Smooth muscle cell (in vitro differentiated cells): Measurements from ENCODE around the gene ASCC3. TPM values are rescaled to one million over a fixed set of nuclear protein-coding genes. Genes with fewer than 3 reads are reported as not detected.
A peak's percentile ranks its signal among the peaks of the same experiment; 100 is the strongest.

Source experiments
- DNase-seq: peaks from one replicate; lab custom pipeline; 2025; ENCODE audit not compliant: unreplicated experiment; lab: John Stamatoyannopoulos, UW
- H2AFZ ChIP-seq: fragments of 200-600 bp; sonication (generic); 2 replicates; pipeline ENCODE4 v1.6.0; 2016; ENCODE audit warnings: antibody characterized with exemption, low read depth, mild to moderate bottlenecking
- H3F3A ChIP-seq: fragments of 200-600 bp; sonication (generic); 2 replicates; pipeline ENCODE4 v1.6.0; 2017; ENCODE audit warnings: antibody characterized with exemption, low read depth
- H3K27ac ChIP-seq: fragments of 200-600 bp; sonication (generic); 2 replicates; pipeline ENCODE4 v1.5.1; 2016; ENCODE audit warnings: low read depth, mild to moderate bottlenecking
- H3K27me3 ChIP-seq: fragments of 200-600 bp; sonication (generic); 2 replicates; pipeline ENCODE4 v1.6.1; 2016; ENCODE audit warnings: low read depth, mild to moderate bottlenecking
- H3K36me3 ChIP-seq: fragments of 200-600 bp; sonication (generic); 2 replicates; pipeline ENCODE4 v1.5.1; 2016; ENCODE audit warnings: low read depth
- H3K4me1 ChIP-seq: fragments of 200-600 bp; sonication (generic); 2 replicates; pipeline ENCODE4 v1.5.1; 2016; ENCODE audit warnings: low read depth
- H3K4me2 ChIP-seq: fragments of 200-600 bp; sonication (generic); 2 replicates; pipeline ENCODE4 v1.6.0; 2016; ENCODE audit warnings: mild to moderate bottlenecking
- H3K4me3 ChIP-seq: fragments of 200-600 bp; sonication (generic); 2 replicates; pipeline ENCODE4 v1.5.1; 2016; ENCODE audit warnings: mild to moderate bottlenecking
- H3K79me2 ChIP-seq: fragments of 200-600 bp; sonication (generic); 2 replicates; pipeline ENCODE4 v1.6.0; 2016; ENCODE audit warnings: low read depth, mild to moderate bottlenecking
- H3K9ac ChIP-seq: fragments of 200-600 bp; sonication (generic); 2 replicates; pipeline ENCODE4 v1.6.0; 2016; ENCODE audit warnings: low read depth
- H3K9me3 ChIP-seq: fragments of 200-600 bp; sonication (generic); replicated peaks from 2 replicates; pipeline ENCODE4 v1.5.1; 2016; ENCODE audit warnings: low read depth
- H4K20me1 ChIP-seq: fragments of 200-600 bp; sonication (generic); 2 replicates; pipeline ENCODE4 v1.6.0; 2016; ENCODE audit warnings: low read depth
- CTCF ChIP-seq: fragments of 200-600 bp; sonication (generic); IDR thresholded peaks from 2 replicates; pipeline ENCODE4 v1.5.1; 2017; ENCODE audit warnings: borderline replicate concordance, mild to moderate bottlenecking, antibody characterized with exemption; ENCODE audit not compliant: insufficient read depth, poor library complexity, severe bottlenecking
- WGBS: methylation state at CpG from one replicate; pipeline ENCODE4 v1.1.7; 2016; ENCODE audit warnings: low lambda C conversion rate; 5-methylcytosine and 5-hydroxymethylcytosine counted together
- polyA plus RNA-seq: library from polyadenylated mRNA; unstranded; fragments of >200 nt; fragmentation: Nextera tagmentation; extraction: Ambion mirVana; gene quantifications from 2 replicates; pipeline ENCODE4 v1.2.1, GENCODE V29; 2016
- total RNA-seq: library from RNA; depleted of rRNA; stranded (reverse); fragments of >200 nt; gene quantifications from 2 replicates; pipeline ENCODE4 v1.2.3, GENCODE V29; 2014

The ASCC3 gene
- total and polyA plus RNA-seq, 2 experiments from 2014 or later = 59.0 to 116 TPM

- no peak overlapping the region for H3K9ac ChIP-seq
- H3K79me2 ChIP-seq = no peaks in the 10 kb centered on the region
- peaks cover 5% of the 10 kb centered on the region for H3F3A ChIP-seq
- H3K27me3 ChIP-seq = no peaks in the 10 kb centered on the region
- no peak for TF ChIP-seq CTCF
- DNase-seq = no peak
- H3K9me3 ChIP-seq = no peaks in the 10 kb centered on the region
- no peaks in the 10 kb centered on the region for H4K20me1 ChIP-seq
- peak overlapping the region; percentile 48 for H3K27ac ChIP-seq
- WGBS = 65% methylated on average over 4 of the region's 4 CpGs
- no peak overlapping the region for H3K4me2 ChIP-seq
- no peaks in the 10 kb centered on the region for H3K4me1 ChIP-seq
- H2AFZ ChIP-seq = no peak overlapping the region
- H3K4me3 ChIP-seq = no peak overlapping the region
- no peaks in the 10 kb centered on the region for H3K36me3 ChIP-seq
Measured at GRCh38 chr6:100617633-100618350, 263.3 kb downstream of the ASCC3 start.

- Histone ChIP-seq H3K4me3 (no peak overlapping the region), H3K9me3 (no peaks in the 10 kb centered on the region), H3F3A (no peaks in the 10 kb centered on the region), H3K27me3 (no peaks in the 10 kb centered on the region), H3K79me2 (no peaks in the 10 kb centered on the region), H2AFZ (no peak overlapping the region), H3K9ac (no peak overlapping the region), H3K27ac (no peak overlapping the region), H3K4me2 (no peak overlapping the region), H4K20me1 (no peaks in the 10 kb centered on the region), H3K4me1 (no peaks in the 10 kb centered on the region), H3K36me3 (peaks cover 6% of the 10 kb centered on the region)
- no peak for DNase-seq
- no peak for TF ChIP-seq CTCF
- WGBS = 97% methylated on average over 8 of the region's 8 CpGs
Measured at GRCh38 chr6:100614933-100615332, 266.2 kb downstream of the ASCC3 start.

GRCh38 chr6:100614386-100614785 is 266.7 kb downstream of the ASCC3 start:
- Histone ChIP-seq H3K27ac (no peak overlapping the region), H3K9me3 (no peaks in the 10 kb centered on the region), H3K4me3 (no peak overlapping the region), H2AFZ (no peak overlapping the region), H3K9ac (no peak overlapping the region), H3F3A (no peaks in the 10 kb centered on the region), H3K27me3 (no peaks in the 10 kb centered on the region), H3K36me3 (peaks cover 6% of the 10 kb centered on the region), H3K4me2 (no peak overlapping the region), H3K79me2 (no peaks in the 10 kb centered on the region), H4K20me1 (no peaks in the 10 kb centered on the region), H3K4me1 (no peaks in the 10 kb centered on the region)
- DNase-seq = no peak
- TF ChIP-seq CTCF = no peak
- over 99% methylated on average over 4 of the region's 4 CpGs for WGBS

GRCh38 chr6:100613656-100614055 is 267.5 kb downstream of the ASCC3 start:
- TF ChIP-seq CTCF = no peak
- Histone ChIP-seq H3F3A (no peaks in the 10 kb centered on the region), H3K4me1 (no peaks in the 10 kb centered on the region), H3K27ac (no peak overlapping the region), H2AFZ (no peak overlapping the region), H3K36me3 (peaks cover 6% of the 10 kb centered on the region), H3K4me2 (no peak overlapping the region), H3K79me2 (no peaks in the 10 kb centered on the region), H3K27me3 (no peaks in the 10 kb centered on the region), H4K20me1 (no peaks in the 10 kb centered on the region), H3K9me3 (no peaks in the 10 kb centered on the region), H3K4me3 (no peak overlapping the region), H3K9ac (no peak overlapping the region)
- WGBS = 95% methylated on average over 3 of the region's 3 CpGs
- DNase-seq = no peak
